Esophagus squamous epithelium (tissue), 4 donors: ENCODE measurements around the gene ZNF516.

ENCODE experiments used
- POLR2A ChIP-seq, 4 donors: fragments of 450-650 bp; IDR thresholded peaks; one replicate each; pipeline ENCODE4 v1.6.1; 2017; ENCODE audit warnings: antibody characterized with exemption in 4 of 4, mild to moderate bottlenecking in 4 of 4, moderate library complexity in 3 of 4
- TF ChIP-seq, protein P1 (sequence below), 6 experiments: fragments of 450-650 bp in 4 of 6; fragments of 200-600 bp in 2 of 6; sonication (generic) in 2 of 6; IDR thresholded peaks; one replicate each; pipeline ENCODE4 v1.5.1; 2016 to 2019; ENCODE audit warnings: antibody characterized with exemption in 6 of 6, mild to moderate bottlenecking in 4 of 6, moderate library complexity in 4 of 6

DNA sequence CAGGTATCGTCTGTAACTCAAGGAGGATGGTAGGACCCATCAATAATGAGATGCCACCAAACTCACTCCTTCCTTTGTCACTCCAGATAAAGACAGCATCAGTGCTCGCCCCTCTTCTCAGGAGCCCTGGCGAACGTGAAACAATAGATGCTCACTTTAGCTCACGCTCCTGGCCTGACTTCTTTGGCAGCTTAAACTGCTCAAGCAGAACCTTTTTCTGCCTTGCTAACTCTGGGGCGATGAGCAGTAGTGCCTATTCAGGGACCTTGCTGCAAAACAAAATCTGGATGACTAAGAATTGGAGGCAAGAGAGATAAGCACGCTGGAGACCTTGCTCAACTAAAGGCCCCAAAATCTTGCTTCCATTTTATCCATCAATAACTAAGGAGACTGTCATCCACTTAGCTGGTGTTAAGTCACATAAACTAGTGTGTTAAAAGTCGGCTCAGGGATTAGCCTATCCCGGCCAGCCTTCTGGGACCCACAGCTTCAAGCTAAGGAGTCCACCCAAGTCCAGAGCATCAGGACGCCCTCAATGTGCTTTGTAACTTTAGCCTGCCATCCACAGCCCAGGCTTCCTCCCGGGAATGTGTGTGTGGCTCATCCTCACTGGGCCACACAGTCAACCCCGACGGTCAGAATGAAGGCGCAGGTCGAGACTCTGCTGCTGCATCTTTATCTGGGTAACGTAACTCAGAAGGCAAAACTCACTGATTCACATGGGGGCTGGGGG, 38.9 kb downstream of the ZNF516 start:
- TF ChIP-seq, protein P1, sequence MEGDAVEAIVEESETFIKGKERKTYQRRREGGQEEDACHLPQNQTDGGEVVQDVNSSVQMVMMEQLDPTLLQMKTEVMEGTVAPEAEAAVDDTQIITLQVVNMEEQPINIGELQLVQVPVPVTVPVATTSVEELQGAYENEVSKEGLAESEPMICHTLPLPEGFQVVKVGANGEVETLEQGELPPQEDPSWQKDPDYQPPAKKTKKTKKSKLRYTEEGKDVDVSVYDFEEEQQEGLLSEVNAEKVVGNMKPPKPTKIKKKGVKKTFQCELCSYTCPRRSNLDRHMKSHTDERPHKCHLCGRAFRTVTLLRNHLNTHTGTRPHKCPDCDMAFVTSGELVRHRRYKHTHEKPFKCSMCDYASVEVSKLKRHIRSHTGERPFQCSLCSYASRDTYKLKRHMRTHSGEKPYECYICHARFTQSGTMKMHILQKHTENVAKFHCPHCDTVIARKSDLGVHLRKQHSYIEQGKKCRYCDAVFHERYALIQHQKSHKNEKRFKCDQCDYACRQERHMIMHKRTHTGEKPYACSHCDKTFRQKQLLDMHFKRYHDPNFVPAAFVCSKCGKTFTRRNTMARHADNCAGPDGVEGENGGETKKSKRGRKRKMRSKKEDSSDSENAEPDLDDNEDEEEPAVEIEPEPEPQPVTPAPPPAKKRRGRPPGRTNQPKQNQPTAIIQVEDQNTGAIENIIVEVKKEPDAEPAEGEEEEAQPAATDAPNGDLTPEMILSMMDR (IDR thresholded peaks at IDR 0.05) = no peak
- no peak for TF ChIP-seq POLR2A (IDR thresholded peaks at IDR 0.05)
